GOT3 (cell line): ENCODE data around the gene OR2M3.
"Not testable (repeated sequence)": the region's sequence is repeated elsewhere in the genome, so short reads cannot be mapped to it uniquely, and the experiment has no call there.

Experiments
- DNase-seq: peaks from one replicate; lab custom pipeline; 2025; ENCODE audit warnings: mixed read lengths; lab: John Stamatoyannopoulos, UW

Gene OR2M3

GRCh38 chr1:248196965-248197364 lies at the start of gene OR2M3:
TSS of gene OR2M3 (plus strand) at chr1:248197265. CDS start at chr1:248203068, 5,803 bp downstream.
- no peak for DNase-seq

GRCh38 chr1:248152056-248152827 lies 44.8 kb upstream of the OR2M3 start:
- no peak for DNase-seq

GRCh38 chr1:248155927-248156326 lies 41.1 kb upstream of the OR2M3 start:
- no peak for DNase-seq

GRCh38 chr1:248158758-248159157 lies 38.3 kb upstream of the OR2M3 start:
- no peak for DNase-seq

- DNase-seq, result no peak
Measured at GRCh38 chr1:248164031-248164430, 33.0 kb upstream of the OR2M3 start.

- DNase-seq, result no peak
Measured at GRCh38 chr1:248165186-248165585, 31.9 kb upstream of the OR2M3 start.

GRCh38 chr1:248174521-248174920 lies 22.5 kb upstream of the OR2M3 start, which contains the start of gene OR2M2:
TSS of gene OR2M2 (plus strand) at chr1:248174821. CDS start at chr1:248179986, 5,165 bp downstream.
- DNase-seq, result no peak

GRCh38 chr1:248183996-248184395 lies 13.1 kb upstream of the OR2M3 start:
- no peak for DNase-seq

GRCh38 chr1:248187363-248187762 lies 9.7 kb upstream of the OR2M3 start:
- no peak for DNase-seq

GRCh38 chr1:248189026-248189425 lies 8.0 kb upstream of the OR2M3 start:
- DNase-seq, result no peak

- DNase-seq, result no peak
Measured at GRCh38 chr1:248194117-248194516, 2.9 kb upstream of the OR2M3 start.

GRCh38 chr1:248215880-248216279 lies 18.8 kb downstream of the OR2M3 start:
- DNase-seq, result no peak

- DNase-seq, result no peak
Measured at GRCh38 chr1:248225537-248225936, 28.5 kb downstream of the OR2M3 start.

GRCh38 chr1:248229360-248229908 lies 32.4 kb downstream of the OR2M3 start:
- DNase-seq, result no peak

GRCh38 chr1:248231117-248231516 lies 34.1 kb downstream of the OR2M3 start, which contains the start of gene OR2M4:
TSS of gene OR2M4 (plus strand) at chr1:248231417. CDS start at chr1:248238929, 7,512 bp downstream.
- DNase-seq, result no peak

- DNase-seq, result no peak
Measured at GRCh38 chr1:248239478-248239877, 42.4 kb downstream of the OR2M3 start.

- DNase-seq, result peak; percentile 34
Measured at GRCh38 chr1:248243204-248243603, 46.1 kb downstream of the OR2M3 start.

GRCh38 chr1:248259309-248259708 lies 62.2 kb downstream of the OR2M3 start:
- DNase-seq, result not testable (repeated sequence)
